GM12874 (cell line): ENCODE results near the gene RNPEPL1.

Source experiments
- TF ChIP-seq, protein P1 (sequence below): IDR thresholded peaks from 2 replicates; pipeline ENCODE4 v1.5.1; 2011; ENCODE audit warnings: low read depth, mild to moderate bottlenecking, control low read depth, low read length, moderate library complexity; ENCODE audit not compliant: insufficient read depth

Gene RNPEPL1

DNA sequence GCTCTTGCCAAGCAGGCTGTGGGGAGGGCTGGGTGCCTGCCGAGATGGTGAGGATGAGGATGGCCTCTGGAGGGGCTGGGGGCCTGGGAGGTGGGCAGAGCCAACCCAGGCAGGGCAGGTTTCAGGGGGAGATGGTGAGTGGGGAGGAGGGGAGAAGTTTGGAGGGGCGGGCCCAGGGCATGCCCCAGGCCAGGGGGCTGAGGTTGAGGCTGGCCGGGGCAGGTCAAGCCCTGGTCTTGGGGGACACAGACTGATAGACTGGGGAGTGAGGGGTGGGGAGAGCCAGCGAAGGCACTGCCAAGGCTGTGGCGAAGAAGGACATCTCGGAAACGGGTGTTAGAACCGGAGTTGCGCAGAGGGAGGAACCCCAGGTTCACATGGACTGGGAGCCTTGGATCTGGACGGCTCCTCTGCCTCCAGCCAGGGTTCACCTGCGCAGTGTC is 30.9 kb downstream of the RNPEPL1 start:
- TF ChIP-seq, protein P1, sequence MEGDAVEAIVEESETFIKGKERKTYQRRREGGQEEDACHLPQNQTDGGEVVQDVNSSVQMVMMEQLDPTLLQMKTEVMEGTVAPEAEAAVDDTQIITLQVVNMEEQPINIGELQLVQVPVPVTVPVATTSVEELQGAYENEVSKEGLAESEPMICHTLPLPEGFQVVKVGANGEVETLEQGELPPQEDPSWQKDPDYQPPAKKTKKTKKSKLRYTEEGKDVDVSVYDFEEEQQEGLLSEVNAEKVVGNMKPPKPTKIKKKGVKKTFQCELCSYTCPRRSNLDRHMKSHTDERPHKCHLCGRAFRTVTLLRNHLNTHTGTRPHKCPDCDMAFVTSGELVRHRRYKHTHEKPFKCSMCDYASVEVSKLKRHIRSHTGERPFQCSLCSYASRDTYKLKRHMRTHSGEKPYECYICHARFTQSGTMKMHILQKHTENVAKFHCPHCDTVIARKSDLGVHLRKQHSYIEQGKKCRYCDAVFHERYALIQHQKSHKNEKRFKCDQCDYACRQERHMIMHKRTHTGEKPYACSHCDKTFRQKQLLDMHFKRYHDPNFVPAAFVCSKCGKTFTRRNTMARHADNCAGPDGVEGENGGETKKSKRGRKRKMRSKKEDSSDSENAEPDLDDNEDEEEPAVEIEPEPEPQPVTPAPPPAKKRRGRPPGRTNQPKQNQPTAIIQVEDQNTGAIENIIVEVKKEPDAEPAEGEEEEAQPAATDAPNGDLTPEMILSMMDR: no peak

DNA sequence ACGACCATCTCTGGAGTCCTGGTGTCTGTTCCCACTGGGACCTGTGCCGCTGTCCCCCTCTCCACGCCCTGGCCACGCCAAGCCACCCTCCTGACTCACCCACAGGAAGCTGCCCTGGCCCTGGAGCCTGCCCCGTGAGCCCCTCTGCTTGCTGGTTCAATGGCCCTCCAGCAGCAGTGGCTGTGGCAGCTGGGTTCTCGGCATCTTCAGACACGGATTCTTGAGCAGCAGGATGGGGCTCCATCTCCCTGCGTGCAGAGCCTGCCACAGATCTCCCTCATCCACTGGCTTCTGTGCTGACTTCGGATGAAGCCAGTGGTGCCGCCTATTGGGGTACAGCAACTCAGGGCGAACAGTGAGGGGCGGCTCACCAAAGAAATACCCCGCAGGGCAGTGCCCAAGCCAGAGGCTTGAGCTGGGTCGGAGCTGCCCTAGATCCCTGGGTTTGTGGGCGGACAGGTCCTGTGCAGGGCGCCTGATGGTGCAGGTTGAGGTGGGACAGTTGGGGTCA is 32.2 kb downstream of the RNPEPL1 start:
- TF ChIP-seq, protein P1: no peak

DNA sequence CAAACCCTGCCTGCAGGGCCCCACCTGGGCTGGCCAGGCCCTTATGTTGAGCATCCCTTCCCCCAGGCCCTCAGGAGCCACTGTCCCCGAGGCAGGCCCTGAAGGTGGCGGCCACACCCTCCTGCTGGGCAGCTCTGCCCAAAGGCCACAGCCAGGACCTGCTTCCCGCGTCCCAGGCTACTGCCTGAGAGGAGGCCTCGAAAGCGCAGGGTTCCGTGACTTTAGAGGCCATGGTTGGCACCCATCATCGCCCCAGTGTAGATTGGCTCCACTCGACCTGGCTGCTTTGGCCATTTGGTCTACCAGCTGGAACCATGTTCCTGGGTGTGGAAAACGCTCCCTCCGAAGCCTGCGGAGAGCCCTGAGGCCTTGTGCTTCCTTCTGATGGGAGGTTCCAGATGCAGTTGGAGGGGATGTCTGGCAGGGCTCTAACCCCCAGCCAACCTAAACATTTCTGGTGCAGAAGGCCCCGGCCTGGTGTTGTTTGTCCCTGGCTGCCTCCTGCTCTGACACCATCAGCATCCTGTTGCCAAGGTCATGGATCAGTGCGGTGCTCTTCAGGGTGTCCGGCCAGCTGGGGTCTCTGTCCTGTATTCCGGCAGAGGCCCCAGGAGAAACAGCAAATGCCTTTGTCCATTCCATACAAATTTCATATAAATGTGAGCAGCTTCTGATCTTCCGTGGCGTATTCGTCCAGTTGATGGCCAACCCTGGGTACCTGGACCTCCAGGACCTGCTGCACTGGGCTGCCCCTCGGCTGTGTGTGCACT is 33.0 kb downstream of the RNPEPL1 start:
- TF ChIP-seq, protein P1: no peak

DNA sequence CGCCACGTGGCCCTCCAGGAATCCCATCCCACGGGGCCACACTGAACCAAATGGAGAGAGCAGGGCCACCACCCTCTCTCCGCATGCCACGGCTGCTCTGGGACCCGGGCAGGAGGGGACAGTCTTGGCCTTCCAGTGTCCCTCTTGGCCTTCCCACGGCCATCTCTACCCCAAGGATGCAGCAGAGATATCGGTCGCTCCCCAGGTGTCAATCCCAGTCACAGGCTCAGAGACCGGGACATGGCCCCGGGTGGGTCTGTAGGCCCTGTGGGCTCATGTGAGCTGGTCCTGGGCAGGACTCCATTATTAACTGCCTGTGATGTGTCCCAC is 33.5 kb downstream of the RNPEPL1 start:
- TF ChIP-seq, protein P1: no peak

- TF ChIP-seq, protein P1: no peak
Observed at GRCh38 chr2:240602266-240603050, 34.2 kb downstream of the RNPEPL1 start.

DNA sequence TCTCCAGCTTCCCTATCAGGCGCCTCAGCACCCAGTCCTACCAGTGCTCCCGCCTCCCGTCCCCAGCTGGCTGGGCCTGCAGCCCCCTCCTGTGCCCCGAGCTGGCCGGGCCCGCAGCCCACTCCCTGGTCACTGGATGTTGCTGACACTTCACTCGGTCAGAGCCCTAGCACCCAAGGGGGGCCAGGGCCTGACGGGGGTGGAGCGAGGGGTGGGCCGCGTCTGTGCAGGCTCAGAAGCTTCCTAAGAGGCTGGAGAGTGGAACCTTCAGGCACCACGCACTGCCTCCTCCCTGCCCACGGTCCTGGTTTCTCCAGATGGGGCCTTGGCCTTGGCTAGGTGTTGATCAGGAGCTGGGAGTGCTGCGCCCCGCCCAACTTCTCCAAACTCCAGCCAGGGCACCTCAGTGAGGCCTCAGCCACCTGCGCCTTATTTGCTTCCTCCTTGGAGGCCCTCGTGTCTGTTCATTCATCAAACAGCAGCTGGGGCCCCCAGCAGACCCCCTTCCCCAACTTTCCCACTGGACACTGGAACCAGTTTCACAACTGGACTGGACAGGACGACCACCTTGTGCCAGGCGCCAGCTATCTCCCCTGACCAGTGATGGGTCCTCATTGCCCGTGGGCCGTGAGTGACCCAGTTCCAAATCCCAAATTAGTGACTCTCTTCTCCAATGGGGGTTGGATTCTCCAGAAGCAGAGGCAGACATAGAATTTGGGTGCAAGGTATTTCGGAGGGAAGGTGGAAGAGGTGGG is 35.0 kb downstream of the RNPEPL1 start:
- TF ChIP-seq, protein P1: no peak

DNA sequence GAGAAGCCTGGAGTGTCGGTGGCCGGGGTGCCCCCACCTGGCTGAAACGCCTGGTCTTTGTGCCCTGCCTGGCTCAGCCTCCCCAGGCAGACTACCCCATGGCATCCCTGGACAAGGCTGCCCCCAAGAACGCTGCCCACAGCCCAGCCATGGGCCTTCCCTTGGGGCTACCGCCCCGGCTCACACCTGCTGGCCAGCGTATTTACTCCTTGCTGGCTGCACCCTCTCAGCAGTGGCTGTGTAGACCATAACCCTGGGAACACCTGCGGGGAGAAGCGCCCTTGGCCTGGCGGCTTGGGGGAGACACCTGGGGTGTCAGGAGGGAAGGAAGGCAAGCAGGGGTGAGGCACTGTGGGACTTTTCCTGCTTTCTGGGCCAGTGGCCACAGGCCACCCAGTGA is 35.6 kb downstream of the RNPEPL1 start:
- TF ChIP-seq, protein P1: no peak
